DMS 273 (cell line): ENCODE measurements around the gene TMEM229B.
"Not testable (repeated sequence)": the region's sequence is repeated elsewhere in the genome, so short reads cannot be mapped to it uniquely, and the experiment has no call there.

Source experiments
- DNase-seq: peaks from one replicate; lab custom pipeline; 2025; ENCODE audit not compliant: unreplicated experiment; lab: John Stamatoyannopoulos, UW

The TMEM229B gene

GRCh38 chr14:67459336-67459735 lies 29.2 kb downstream of the TMEM229B start:
- DNase-seq: no peak

- DNase-seq: peak; percentile 47
Observed at GRCh38 chr14:67457782-67458181, 30.7 kb downstream of the TMEM229B start.

- no peak for DNase-seq
Observed at GRCh38 chr14:67456732-67457131, 31.8 kb downstream of the TMEM229B start.

GRCh38 chr14:67453575-67454300 lies 34.8 kb downstream of the TMEM229B start:
- peak; percentile 39 for DNase-seq

- not testable (repeated sequence) for DNase-seq
Observed at GRCh38 chr14:67451667-67452066, 36.9 kb downstream of the TMEM229B start.

- DNase-seq: no peak
Observed at GRCh38 chr14:67449096-67449495, 39.4 kb downstream of the TMEM229B start.

- DNase-seq: no peak
Observed at GRCh38 chr14:67447033-67447381, 41.5 kb downstream of the TMEM229B start.

- DNase-seq: peak; percentile 62
Observed at GRCh38 chr14:67446371-67447032, 42.0 kb downstream of the TMEM229B start.

- no peak for DNase-seq
Observed at GRCh38 chr14:67444395-67444794, 44.1 kb downstream of the TMEM229B start.

GRCh38 chr14:67442139-67442906 lies 46.2 kb downstream of the TMEM229B start:
- no peak for DNase-seq

- DNase-seq: no peak
Observed at GRCh38 chr14:67441672-67442071, 46.8 kb downstream of the TMEM229B start.

- DNase-seq: no peak
Observed at GRCh38 chr14:67441256-67441655, 47.3 kb downstream of the TMEM229B start.

GRCh38 chr14:67440513-67440912 lies 48.0 kb downstream of the TMEM229B start:
- DNase-seq: no peak

GRCh38 chr14:67438969-67439368 lies 49.6 kb downstream of the TMEM229B start:
- no peak for DNase-seq

GRCh38 chr14:67436006-67436866 lies 52.3 kb downstream of the TMEM229B start:
- peak; percentile 39 for DNase-seq

GRCh38 chr14:67435603-67436002 lies 52.9 kb downstream of the TMEM229B start:
- no peak for DNase-seq

GRCh38 chr14:67432050-67432564 lies 56.4 kb downstream of the TMEM229B start:
- DNase-seq: no peak

GRCh38 chr14:67429510-67430205 lies 58.9 kb downstream of the TMEM229B start:
- peak; percentile 64 for DNase-seq

GRCh38 chr14:67428501-67429031 lies 60.0 kb downstream of the TMEM229B start:
- DNase-seq: peak; percentile 32
